ENCODE results near the gene PIK3C2G. TPM values are rescaled to one million over a fixed set of nuclear protein-coding genes. Genes with fewer than 3 reads are reported as not detected.

PIK3C2G gene
- total and polyA plus RNA-seq, 2 of the 13 experiments (the other 11 are each of a cell fraction or from before 2014, with no cell fraction given): not detected

GRCh38 chr12:18368594-18368993 is 107.3 kb downstream of the PIK3C2G start (continued):
- TF ChIP-seq PAXIP1 (CRISPR knock-in tag; conservative IDR thresholded peaks at IDR 0.05) (no peak), ZNF354B (CRISPR knock-in tag; IDR thresholded peaks at IDR 0.05) (no peak), CHD4 (IDR thresholded peaks at IDR 0.05; ENCODE audit: borderline replicate concordance, low read length) (no peak)

GRCh38 chr12:18373181-18373580 is 111.9 kb downstream of the PIK3C2G start:
- FAIRE-seq (no peak), ATAC-seq (no peak), DNase-seq (ENCODE audit: low spot score) (no peak)
- H3K27me3 ChIP-seq (ENCODE audit: control insufficient read depth in 1 of 2, insufficient read depth in 2 of 2, low read length in 2 of 2): no peaks in the 10 kb centered on the region
- no peaks in the 10 kb centered on the region for H3K79me2 ChIP-seq (ENCODE audit: insufficient read depth, low read length)
- no peak for TF ChIP-seq POLR2A (IDR thresholded peaks at IDR 0.05; ENCODE audit: insufficient read depth in 1 of 2, low read depth in 2 of 2, low read length in 2 of 2)
- no peak for TF ChIP-seq ZNF530 (CRISPR knock-in tag; IDR thresholded peaks at IDR 0.05; ENCODE audit: low read depth)
- no peak for TF ChIP-seq CCDC6 (CRISPR knock-in tag; IDR thresholded peaks at IDR 0.05)
- TF ChIP-seq ATRX (CRISPR knock-in tag; IDR thresholded peaks at IDR 0.05; ENCODE audit: borderline replicate concordance): no peak
- no peak overlapping the region for H3K27ac ChIP-seq (ENCODE audit: extremely low read length, insufficient read depth, low read length)
- H3K4me1 ChIP-seq (ENCODE audit: insufficient read depth, low read length): no peaks in the 10 kb centered on the region
- H3K9me3 ChIP-seq (ENCODE audit: low read length): peaks cover 4% of the 10 kb centered on the region; the same call in 1 of the 2 replicates
- H2AFZ ChIP-seq (ENCODE audit: low read length): no peak overlapping the region
- BruUV-seq (replicated peaks): no TSS peak
- intact Hi-C loops (cut with micrococcal nuclease; ENCODE audit: unreplicated experiment) (no loop called here), in situ Hi-C loops (cut with HindIII; ENCODE audit: extremely low pct_ligation_motif_present, low pct_unique_long_range_greater_than_20kb) (no loop called here)
- no peaks in the 10 kb centered on the region for H4K20me1 ChIP-seq (ENCODE audit: insufficient read depth, low read length)
- WGBS (ENCODE audit: low lambda C conversion rate): 43% methylated on average over 6 of the region's 6 CpGs
- H3K9ac ChIP-seq (ENCODE audit: insufficient read depth, low read depth, low read length): no peak overlapping the region
- no peak overlapping the region for H3K4me2 ChIP-seq (ENCODE audit: low read depth, low read length)
- no peaks in the 10 kb centered on the region for H3K36me3 ChIP-seq (replicated peaks in 1 of 2; ENCODE audit: control insufficient read depth in 1 of 2, insufficient read depth in 2 of 2, low read length in 2 of 2)
- ChIA-PET CTCF (ENCODE audit: low intra/inter-chr PET ratio, low total read pairs) (no interaction called here), POLR2A (no interaction called here)
- H3K4me3 ChIP-seq (replicated peaks in 1 of 3; ENCODE audit: insufficient read depth in 1 of 3, low read depth in 2 of 3, low read length in 3 of 3): no peak overlapping the region
